GM12872 (cell line): ENCODE results near the gene PRKAB1.

Experiments used
- CTCF ChIP-seq: IDR thresholded peaks from 3 replicates; pipeline ENCODE4 v1.5.1; 2011; ENCODE audit warnings: low read depth, mild to moderate bottlenecking, low read length, moderate library complexity; ENCODE audit not compliant: insufficient read depth

PRKAB1 gene

GRCh38 chr12:119652665-119653064, 15.3 kb upstream of the PRKAB1 start:
- TF ChIP-seq CTCF: no peak

GRCh38 chr12:119659289-119659897, 8.5 kb upstream of the PRKAB1 start:
- TF ChIP-seq CTCF: peak; percentile 82

GRCh38 chr12:119660076-119660475, 7.9 kb upstream of the PRKAB1 start:
- TF ChIP-seq CTCF: no peak

- no peak for TF ChIP-seq CTCF
Observed at GRCh38 chr12:119661882-119662281, 6.1 kb upstream of the PRKAB1 start.

- TF ChIP-seq CTCF: no peak
Observed at GRCh38 chr12:119664642-119665041, 3.3 kb upstream of the PRKAB1 start.

- no peak for TF ChIP-seq CTCF
Observed at GRCh38 chr12:119665164-119665929, 2.6 kb upstream of the PRKAB1 start.

GRCh38 chr12:119666226-119666795, 1.6 kb upstream of the PRKAB1 start:
- TF ChIP-seq CTCF: no peak
